Panc1 (cell line): ENCODE results near the gene HSF2BP. TPM values are rescaled to one million over a fixed set of nuclear protein-coding genes. Genes with fewer than 3 reads are reported as not detected.
"Not testable (repeated sequence)": the region's sequence is repeated elsewhere in the genome, so short reads cannot be mapped to it uniquely, and the experiment has no call there.

ENCODE experiments used
- ATAC-seq: fragments of 200-7000 bp; cut with Tn5 transposase; 2 replicates; pipeline ENCODE4 v1.9.1; 2020; ENCODE audit warnings: mild to moderate bottlenecking, moderate library complexity
- BruUV-seq: library from RNA; stranded (reverse); fragments of 400-500 nt; replicated peaks from 2 replicates; lab custom pipeline; 2021; lab: Mats Ljungman, UMichigan
- CTCF ChIA-PET: fragments of 300-600 bp; sonication (Branson Sonifier 250); formaldehyde crosslinking; loops from one replicate; lab custom pipeline; 2022; ENCODE audit warnings: antibody characterized with exemption; lab: Charles Lee
- POLR2A ChIA-PET: fragments of 300-600 bp; sonication (Branson Sonifier 250); formaldehyde crosslinking; loops from one replicate; lab custom pipeline; 2022; ENCODE audit warnings: antibody characterized with exemption; lab: Charles Lee
- DNase-seq: peaks from one replicate; pipeline ENCODE4 v3.0.0-alpha.2; 2010; ENCODE audit warnings: low read depth, low spot score
- H3K27ac ChIP-seq: 2 replicates; pipeline ENCODE4 v1.5.1; 2011; ENCODE audit warnings: mild to moderate bottlenecking, low read length, inconsistent platforms
- H3K27me3 ChIP-seq: fragments of 200-500 bp; sonication (Bioruptor generic); 2 replicates; pipeline ENCODE4 v1.6.0; 2014; ENCODE audit warnings: low read length, inconsistent platforms; ENCODE audit not compliant: control insufficient read depth, insufficient read depth
- H3K36me3 ChIP-seq: fragments of 200-500 bp; sonication (Bioruptor generic); 2 replicates; pipeline ENCODE4 v1.5.1; 2014; ENCODE audit warnings: inconsistent platforms, mild to moderate bottlenecking, low read length, moderate library complexity; ENCODE audit not compliant: control insufficient read depth, insufficient read depth
- H3K4me1 ChIP-seq: 2 replicates; pipeline ENCODE4 v1.5.1; 2011; ENCODE audit warnings: inconsistent platforms, mild to moderate bottlenecking, low read length, moderate library complexity; ENCODE audit not compliant: control insufficient read depth, insufficient read depth
- H3K4me3 ChIP-seq, 2 experiments: 2 replicates each; pipeline ENCODE4 v1.5.1; 2011 to 2012; ENCODE audit warnings: low read depth in 2 of 2, low read length in 2 of 2, mild to moderate bottlenecking in 2 of 2, inconsistent platforms in 1 of 2, moderate library complexity in 1 of 2
- H3K9me3 ChIP-seq: fragments of 200-500 bp; sonication (Bioruptor generic); 2 replicates; pipeline ENCODE4 v1.5.1; 2014; ENCODE audit warnings: low read depth, mild to moderate bottlenecking, inconsistent platforms, low read length, moderate library complexity; ENCODE audit not compliant: control insufficient read depth, insufficient read depth
- CTCF ChIP-seq: fragments of 450-650 bp; IDR thresholded peaks from 2 replicates; pipeline ENCODE4 v1.5.1; 2017; ENCODE audit warnings: mild to moderate bottlenecking
- POLR2AphosphoS5 ChIP-seq: IDR thresholded peaks from 2 replicates; pipeline ENCODE4 v1.6.1; 2012; ENCODE audit warnings: mild to moderate bottlenecking, low read depth, low read length, moderate library complexity
- SIN3A ChIP-seq: IDR thresholded peaks from 2 replicates; pipeline ENCODE4 v1.6.1; 2012; ENCODE audit warnings: low read depth, mild to moderate bottlenecking, low read length, moderate library complexity, borderline replicate concordance; ENCODE audit not compliant: insufficient read depth
- TCF7L2 ChIP-seq: IDR thresholded peaks from 2 replicates; pipeline ENCODE4 v1.6.1; 2011; ENCODE audit warnings: mild to moderate bottlenecking, low read depth, low read length, inconsistent platforms
- in situ Hi-C: cut with HindIII; loops from 2 replicates; pipeline ENCODE4 v1.10.0; 2016; ENCODE audit warnings: low sequenced_read_pairs, low pct_unique_long_range_greater_than_20kb
- intact Hi-C: fragments of 100-400 bp; cut with micrococcal nuclease; formaldehyde crosslinking; loops from one replicate; pipeline ENCODE4 v1.10.0; 2022; ENCODE audit not compliant: unreplicated experiment
- total RNA-seq: library from RNA; stranded (reverse); gene quantifications from one replicate; pipeline ENCODE4 v1.2.1, GENCODE V29; 2021; ENCODE audit not compliant: unreplicated experiment
- TF ChIP-seq, protein P1 (sequence below), 2 experiments: IDR thresholded peaks; 2 replicates each; pipeline ENCODE4 v1.6.1; 2011 to 2012; ENCODE audit warnings: low read depth in 2 of 2, control low read depth in 1 of 2, low read length in 1 of 2, mild to moderate bottlenecking in 1 of 2, moderate library complexity in 1 of 2; ENCODE audit not compliant: insufficient read depth in 1 of 2

The HSF2BP gene
- total RNA-seq, 1 experiment from 2014 or later: 4.2 TPM

GRCh38 chr21:43618940-43619339, 40.3 kb downstream of the HSF2BP start:
- POLR2A ChIA-PET: interaction anchor here (0.7 kb wide), 2 partner anchors 21 to 1816 kb away, joined by 4 read pairs; no protein-coding TSS in a partner anchor
- Histone ChIP-seq H3K4me3 (no peak overlapping the region), H3K27ac (no peak overlapping the region), H3K27me3 (no peaks in the 10 kb centered on the region), H3K36me3 (no peaks in the 10 kb centered on the region), H3K4me1 (no peaks in the 10 kb centered on the region), H3K9me3 (no peaks in the 10 kb centered on the region)
- ATAC-seq (no peak), DNase-seq (no peak)
- no TSS peak for BruUV-seq
- in situ Hi-C loops (no loop called here), intact Hi-C loops (no loop called here)
- TF ChIP-seq CTCF (no peak), TCF7L2 (no peak), SIN3A (no peak), POLR2AphosphoS5 (no peak)
- TF ChIP-seq, protein P1, sequence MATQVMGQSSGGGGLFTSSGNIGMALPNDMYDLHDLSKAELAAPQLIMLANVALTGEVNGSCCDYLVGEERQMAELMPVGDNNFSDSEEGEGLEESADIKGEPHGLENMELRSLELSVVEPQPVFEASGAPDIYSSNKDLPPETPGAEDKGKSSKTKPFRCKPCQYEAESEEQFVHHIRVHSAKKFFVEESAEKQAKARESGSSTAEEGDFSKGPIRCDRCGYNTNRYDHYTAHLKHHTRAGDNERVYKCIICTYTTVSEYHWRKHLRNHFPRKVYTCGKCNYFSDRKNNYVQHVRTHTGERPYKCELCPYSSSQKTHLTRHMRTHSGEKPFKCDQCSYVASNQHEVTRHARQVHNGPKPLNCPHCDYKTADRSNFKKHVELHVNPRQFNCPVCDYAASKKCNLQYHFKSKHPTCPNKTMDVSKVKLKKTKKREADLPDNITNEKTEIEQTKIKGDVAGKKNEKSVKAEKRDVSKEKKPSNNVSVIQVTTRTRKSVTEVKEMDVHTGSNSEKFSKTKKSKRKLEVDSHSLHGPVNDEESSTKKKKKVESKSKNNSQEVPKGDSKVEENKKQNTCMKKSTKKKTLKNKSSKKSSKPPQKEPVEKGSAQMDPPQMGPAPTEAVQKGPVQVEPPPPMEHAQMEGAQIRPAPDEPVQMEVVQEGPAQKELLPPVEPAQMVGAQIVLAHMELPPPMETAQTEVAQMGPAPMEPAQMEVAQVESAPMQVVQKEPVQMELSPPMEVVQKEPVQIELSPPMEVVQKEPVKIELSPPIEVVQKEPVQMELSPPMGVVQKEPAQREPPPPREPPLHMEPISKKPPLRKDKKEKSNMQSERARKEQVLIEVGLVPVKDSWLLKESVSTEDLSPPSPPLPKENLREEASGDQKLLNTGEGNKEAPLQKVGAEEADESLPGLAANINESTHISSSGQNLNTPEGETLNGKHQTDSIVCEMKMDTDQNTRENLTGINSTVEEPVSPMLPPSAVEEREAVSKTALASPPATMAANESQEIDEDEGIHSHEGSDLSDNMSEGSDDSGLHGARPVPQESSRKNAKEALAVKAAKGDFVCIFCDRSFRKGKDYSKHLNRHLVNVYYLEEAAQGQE (IDR thresholded peaks at IDR 0.05; ENCODE audit: insufficient read depth in 1 of 2, low read depth in 2 of 2, low read length in 1 of 2): no peak
- CTCF ChIA-PET: no interaction called here

DNA sequence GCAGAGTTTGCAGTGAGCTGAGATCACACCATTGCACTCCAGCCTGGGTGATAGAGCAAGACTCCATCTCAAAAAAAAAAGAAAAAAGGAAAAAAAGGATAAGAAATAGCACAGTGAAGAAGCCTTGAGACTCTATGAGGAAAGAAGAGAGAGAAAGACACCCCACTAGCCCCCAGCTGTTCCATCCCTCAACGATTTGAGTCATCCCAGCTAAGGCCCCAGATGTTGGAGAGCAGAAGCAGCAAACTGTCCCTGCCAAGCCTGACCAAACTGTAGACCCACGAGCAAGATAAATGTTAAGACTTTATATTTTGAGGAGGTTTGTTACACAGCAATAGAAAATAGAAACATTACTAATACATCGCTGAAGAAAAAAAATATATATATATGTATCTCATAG, 42.4 kb downstream of the HSF2BP start:
- H3K36me3 ChIP-seq, CTCF ChIA-PET, intact Hi-C loops, ATAC-seq, POLR2A ChIA-PET, H3K4me3 ChIP-seq, BruUV-seq, H3K27me3 ChIP-seq, DNase-seq, H3K27ac ChIP-seq, in situ Hi-C loops, H3K9me3 ChIP-seq, H3K4me1 ChIP-seq: not testable (repeated sequence)

- ATAC-seq (no peak), DNase-seq (no peak)
- intact Hi-C loops: loop anchor here (5.0 kb wide), 1 partner anchor 32 kb away; no protein-coding TSS in a partner anchor
- H3K27ac ChIP-seq: no peak overlapping the region
- CTCF ChIA-PET: no interaction called here
- H3K36me3 ChIP-seq: no peaks in the 10 kb centered on the region
- TF ChIP-seq SIN3A: no peak
- no peak for TF ChIP-seq TCF7L2
- TF ChIP-seq, protein P1 (IDR thresholded peaks at IDR 0.05; ENCODE audit: insufficient read depth in 1 of 2, low read depth in 2 of 2, low read length in 1 of 2): no peak
- no peak for TF ChIP-seq CTCF
- no peak for TF ChIP-seq POLR2AphosphoS5
- no peak overlapping the region for H3K4me3 ChIP-seq
- H3K9me3 ChIP-seq: no peaks in the 10 kb centered on the region
- BruUV-seq: no TSS peak
- peaks cover 14% of the 10 kb centered on the region for H3K4me1 ChIP-seq
- in situ Hi-C loops: no loop called here
- no peaks in the 10 kb centered on the region for H3K27me3 ChIP-seq
- POLR2A ChIA-PET: no interaction called here
Measured at GRCh38 chr21:43614839-43615238, 44.4 kb downstream of the HSF2BP start.
